HG03066 (cell line): ENCODE data around the gene FAM13C.

Experiments used
- ATAC-seq: cut with Tn5 transposase; IDR thresholded peaks from one replicate; pipeline ENCODE4 v1.9.1; 2021; ENCODE audit warnings: low read depth; ENCODE audit not compliant: unreplicated experiment

FAM13C gene

DNA sequence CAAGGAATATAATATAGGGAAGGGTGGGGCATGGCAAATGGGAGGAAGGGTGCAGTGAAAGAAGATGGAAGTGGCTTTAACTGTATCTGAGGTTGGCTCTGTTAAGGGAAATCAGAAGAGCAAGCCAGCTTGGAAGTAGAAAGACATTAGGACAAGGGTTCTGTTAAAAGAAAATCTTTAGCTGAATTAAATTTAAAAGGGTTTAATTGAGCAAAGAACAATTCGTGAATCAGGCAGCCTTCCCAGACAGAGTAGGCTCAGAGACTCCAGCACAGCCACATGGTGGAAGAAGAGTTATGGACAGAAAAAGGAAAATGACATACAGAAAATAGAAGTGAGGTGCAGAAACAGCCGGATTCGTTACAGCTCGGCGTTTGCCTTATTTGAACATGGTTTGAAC lies 42.0 kb downstream of the FAM13C start:
- no peak for ATAC-seq

DNA sequence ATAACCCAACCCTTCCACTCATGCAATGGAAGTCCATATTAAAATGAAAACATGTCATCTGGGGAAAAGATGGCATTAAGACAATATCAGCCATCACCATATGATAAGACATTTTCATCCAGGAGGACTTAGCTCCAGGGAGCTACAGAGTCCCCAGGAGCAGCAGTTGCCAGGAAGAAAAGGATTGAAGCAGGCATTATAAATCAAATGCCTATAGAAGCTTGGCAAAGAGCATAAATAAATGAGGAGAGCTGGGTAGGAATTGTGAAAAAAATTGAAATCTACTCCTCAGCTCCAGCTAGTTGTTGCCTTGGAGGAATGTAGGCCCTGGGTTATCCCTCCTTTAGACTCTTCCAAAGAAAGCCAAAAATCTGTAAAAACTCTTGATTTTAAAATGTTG lies 42.5 kb downstream of the FAM13C start:
- no peak for ATAC-seq

DNA sequence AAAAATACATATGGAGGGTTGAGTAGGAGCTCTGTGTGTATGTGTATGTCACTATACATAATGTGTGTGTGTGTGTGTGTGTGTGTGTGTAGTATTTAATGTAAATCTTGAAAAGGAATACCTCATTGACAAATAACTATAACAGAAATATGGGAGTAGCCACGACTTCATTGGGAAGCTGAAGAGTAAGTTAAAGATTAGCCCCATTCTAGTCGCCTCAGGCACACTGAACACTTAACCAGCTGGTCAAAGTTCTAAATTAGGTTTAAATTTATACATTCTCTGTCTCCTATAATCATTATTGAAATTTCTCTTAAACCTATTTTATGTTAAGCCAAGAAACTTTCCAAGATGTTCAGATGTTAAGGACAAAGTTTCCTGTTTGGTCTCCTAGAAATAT lies 45.3 kb downstream of the FAM13C start:
- ATAC-seq, result no peak

DNA sequence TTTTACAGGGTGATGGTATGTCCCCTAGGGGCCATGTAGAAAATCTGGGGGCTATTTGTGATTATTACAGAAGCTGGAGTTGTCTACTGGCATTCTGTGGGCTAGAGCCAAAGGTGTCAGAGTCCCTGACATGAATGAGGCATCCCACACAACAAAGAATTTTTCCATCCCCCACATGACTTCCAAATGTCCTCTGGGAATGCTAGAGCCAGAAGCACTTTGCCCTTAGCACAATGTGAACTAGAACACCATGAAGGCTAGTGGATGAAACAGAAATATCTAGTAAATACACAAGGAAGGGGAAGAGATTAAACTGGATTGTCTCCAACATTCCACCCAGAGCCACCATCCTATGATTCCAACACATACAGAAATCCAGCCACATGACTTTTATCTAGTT lies 46.9 kb downstream of the FAM13C start:
- no peak for ATAC-seq

DNA sequence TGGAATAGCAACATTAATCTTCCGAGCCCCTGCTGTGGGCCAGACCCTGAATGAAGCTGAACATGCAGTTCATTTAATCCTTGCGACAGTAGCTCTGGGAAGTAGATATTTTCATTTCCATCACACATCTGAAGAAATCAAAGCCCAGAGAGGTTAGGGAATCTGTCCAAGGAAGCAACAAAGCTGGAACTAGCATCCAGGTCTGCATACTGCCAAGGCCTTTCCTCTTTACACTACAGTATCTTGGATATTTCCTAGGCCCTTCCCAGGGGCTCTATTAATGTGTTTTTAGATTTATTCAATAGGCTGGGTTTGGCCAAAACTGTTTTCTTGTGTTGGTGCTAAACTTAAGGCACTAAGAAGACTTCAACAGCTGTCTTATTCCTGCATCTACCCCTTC lies 48.1 kb downstream of the FAM13C start:
- no peak for ATAC-seq

DNA sequence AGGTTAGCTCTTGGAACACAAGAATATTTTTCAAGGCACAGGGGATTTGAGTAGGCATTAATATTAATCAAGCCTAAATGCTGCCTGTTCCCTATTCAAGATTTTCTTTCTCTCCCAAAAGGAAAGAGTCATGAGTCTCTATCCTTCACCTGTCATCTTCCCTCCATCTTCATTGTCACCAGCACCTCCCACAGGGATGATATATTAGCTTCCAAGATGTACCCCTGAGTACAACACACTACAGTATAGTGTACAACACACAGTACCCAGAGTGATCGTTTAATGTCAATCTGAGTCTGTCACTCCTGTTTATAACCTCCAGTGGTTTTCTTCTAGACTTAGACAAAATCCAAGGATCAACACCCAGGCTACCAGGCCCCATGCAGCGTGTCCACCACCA lies 50.1 kb downstream of the FAM13C start:
- ATAC-seq, result no peak

DNA sequence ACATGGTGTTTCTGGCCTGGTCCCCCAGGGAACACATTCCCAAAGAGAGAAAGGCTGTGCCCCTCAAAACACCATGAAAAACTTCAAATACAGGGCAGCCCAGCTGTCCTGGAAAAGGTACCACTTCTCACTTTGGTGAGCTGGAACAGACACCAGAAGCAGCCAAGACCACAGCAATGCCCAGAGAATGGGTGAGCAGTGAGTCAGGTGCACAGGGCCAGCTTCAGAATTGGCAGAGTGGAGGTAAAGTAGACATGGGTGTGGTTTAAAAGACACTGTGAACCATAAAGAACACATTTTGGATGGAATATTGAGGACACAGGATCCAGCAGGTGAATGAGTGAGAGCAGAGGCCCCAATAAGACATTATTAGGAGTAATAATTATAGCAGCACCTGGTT lies 51.3 kb downstream of the FAM13C start:
- ATAC-seq, result no peak

DNA sequence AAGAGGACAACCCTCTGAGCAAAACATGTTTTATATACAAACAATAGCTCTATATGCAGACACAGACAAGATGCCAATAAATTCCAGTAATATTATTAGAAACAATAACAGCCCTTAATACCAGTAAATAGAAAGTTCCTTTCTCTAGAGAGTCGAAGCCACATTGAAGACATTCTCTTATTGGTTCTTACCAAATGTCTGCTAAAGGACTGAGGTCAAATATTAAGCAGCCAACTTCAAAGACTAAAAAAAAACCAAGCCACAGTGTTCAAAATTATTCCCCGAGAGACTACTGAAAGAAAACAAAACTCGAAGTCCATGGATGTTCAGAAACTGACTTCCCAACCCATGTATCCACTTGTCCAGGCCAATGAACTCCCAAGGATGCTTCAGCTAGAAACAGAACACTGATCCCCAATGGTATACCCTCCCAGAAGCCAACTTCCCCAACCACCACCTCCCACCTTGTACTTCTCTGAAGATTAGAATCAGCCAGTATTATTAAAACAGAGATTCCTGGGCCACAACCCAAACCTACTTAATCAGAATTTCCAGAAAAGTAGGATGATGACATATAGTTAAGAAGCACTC lies 51.9 kb downstream of the FAM13C start:
- no peak for ATAC-seq

DNA sequence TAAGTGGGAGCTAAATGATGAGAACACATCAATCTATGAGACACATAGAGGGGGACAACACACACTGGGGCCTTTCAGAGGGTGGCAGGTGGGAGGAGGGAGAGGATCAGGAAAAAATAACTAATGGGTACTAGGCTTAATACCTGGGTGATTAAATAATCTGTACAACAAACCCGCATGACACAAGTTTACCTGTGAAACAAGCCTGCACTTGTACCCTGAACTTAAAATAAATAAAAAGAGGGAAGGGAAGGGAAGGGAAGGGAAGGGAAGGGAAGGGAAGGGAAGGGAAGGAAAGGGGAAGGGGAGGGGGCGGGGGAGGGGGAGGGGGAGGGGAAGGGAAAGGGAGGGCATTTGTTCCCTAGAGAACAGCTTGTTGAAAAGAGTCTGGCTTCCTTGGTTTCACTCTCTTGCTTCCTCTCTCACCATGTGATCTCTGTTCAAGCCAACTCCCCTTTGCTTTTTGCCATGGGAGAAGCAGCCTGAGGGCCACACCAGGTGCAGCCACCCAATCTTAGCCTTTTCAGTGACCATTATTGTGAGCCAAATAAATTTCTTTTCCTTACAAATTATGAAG lies 57.7 kb downstream of the FAM13C start:
- no peak for ATAC-seq

DNA sequence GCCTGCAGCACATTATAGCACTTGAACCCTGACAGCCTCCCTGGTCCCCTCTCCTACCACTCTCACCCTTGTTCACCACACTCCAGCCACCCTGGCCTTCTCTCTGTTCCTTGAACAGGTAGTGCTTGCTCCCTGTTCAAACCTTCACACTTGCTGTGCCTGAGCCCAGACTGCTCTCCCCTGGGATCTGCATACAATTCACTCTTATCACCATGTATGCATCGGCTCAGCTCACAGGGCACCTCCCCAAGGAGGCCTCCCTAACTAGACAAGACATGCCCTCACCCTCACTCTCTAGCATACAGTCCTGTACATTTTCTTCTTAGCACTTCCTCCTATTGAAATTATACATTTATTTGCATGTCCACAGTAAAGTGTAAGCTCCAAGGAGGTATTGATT lies 59.3 kb downstream of the FAM13C start:
- no peak for ATAC-seq

DNA sequence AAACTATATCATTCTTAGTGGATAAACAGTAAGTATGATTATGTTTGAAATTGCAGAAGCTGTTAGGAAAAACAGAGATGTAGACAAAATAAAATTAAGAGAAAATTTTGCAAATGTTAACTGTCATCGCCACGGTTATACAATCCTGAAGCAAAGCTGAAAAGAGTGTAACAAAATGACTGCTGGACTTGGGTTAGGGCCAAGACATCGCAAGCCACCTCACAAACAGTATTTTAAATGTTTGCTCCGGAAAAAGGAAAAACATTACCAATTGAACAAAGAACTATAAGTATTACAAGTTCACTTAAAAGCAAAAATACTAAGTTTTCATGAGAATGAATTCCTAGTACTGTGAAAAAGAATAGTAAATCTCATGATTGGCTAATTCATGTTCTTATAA lies 60.0 kb downstream of the FAM13C start:
- no peak for ATAC-seq

DNA sequence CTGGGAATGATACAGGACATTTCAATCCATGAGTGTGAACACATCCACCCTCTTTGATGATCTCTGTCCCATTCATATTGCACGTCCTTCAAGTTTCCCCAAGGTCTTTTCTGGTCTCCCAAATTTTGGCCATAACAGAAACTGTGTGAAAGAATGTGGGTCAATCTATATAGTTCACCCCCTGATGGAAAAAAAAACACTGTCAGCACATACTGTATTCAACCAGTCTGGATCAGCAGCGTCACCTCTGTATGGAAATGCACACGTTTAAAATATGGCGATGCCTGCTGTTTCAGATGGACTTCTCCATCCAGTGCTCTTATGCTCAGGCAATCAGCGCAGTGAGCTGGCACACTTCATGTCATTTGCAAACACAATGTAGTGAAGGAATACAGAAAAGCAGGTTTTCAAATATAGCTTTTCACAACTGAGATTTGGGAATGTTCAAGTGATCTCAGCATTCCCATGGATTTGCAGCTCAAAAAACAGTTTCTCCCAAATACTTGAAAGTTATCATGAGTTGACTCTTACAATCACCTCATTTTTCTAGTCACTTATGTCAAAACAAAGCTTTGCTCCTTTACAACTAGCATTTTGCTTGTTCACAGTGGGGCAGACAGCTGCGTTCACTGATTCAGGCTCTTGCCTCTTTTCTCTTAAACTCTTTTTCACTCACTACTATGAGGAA lies 61.1 kb downstream of the FAM13C start:
- ATAC-seq, result no peak

DNA sequence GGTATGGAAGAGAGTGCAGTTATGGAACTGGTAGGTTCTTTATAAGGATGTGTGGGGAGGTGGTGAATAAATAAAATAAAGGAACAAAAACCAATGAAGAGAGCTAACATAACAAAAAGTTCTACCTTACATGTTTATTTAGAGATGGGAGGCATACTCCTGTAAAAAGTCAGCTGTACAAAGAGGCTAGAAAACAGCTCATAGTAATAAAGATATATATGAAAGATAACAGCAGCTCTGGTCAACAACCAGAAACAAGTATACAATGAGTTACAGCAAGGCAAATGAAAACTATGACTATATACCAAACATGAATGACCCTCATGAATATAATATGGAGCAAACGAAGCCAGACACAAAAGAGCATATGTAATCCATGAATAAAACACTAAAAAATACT lies 62.0 kb downstream of the FAM13C start:
- no peak for ATAC-seq

DNA sequence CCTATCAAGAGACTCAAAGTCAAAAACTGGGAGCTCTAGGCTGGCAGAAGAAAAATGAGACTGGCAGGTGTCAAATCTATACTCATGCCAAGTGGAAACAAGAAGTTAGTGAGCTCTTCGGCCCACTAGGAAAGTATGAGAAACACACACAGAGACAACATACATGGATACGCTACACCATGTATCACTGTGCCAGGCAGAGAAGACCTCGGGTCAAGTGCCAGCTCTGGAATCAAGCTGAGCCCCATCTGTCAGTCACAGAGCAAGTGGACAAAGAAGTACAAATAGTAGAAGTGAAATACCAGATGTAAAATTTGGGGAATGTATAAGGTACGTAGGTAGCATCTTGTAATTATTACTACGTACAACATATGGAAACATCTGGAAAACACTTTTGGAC lies 62.4 kb downstream of the FAM13C start:
- no peak for ATAC-seq

DNA sequence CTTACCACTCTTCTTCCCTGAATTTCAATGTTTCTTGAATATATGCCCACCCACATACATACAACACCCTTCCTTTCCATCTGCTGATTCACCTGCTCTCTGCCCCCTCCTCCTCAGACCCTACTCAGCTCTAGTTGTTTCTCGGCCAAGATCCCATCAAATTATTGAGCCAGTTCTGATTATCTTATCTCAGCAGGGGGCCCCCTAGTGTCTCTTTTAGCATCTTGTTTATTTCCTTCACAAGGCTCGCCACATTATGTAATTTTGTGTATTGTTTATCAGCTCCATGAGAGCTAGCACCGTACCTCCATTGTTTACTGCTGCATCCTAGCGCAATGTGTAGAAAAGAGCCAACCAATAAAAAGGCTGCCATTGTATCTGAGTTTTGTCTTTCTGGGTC lies 71.9 kb downstream of the FAM13C start:
- ATAC-seq, result no peak

DNA sequence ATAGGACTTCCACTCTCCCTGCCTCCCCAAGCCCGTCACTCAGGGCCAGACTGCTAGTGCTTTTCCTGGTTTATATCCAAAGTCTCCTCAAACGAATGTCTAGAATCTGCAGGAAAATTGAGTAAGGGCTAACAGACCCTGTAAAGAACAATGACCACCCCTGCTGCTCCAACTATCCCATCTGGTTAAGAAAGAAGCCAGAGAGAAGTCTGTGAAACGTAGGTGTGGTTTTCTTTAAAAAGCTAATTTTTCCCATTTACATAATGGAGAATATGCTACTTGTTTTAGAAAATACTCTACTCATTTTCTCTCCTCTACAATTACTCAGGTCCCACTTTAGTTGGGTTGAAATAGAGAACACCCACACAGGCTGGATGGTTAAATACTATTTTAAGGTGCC lies 72.5 kb downstream of the FAM13C start:
- ATAC-seq, result no peak

DNA sequence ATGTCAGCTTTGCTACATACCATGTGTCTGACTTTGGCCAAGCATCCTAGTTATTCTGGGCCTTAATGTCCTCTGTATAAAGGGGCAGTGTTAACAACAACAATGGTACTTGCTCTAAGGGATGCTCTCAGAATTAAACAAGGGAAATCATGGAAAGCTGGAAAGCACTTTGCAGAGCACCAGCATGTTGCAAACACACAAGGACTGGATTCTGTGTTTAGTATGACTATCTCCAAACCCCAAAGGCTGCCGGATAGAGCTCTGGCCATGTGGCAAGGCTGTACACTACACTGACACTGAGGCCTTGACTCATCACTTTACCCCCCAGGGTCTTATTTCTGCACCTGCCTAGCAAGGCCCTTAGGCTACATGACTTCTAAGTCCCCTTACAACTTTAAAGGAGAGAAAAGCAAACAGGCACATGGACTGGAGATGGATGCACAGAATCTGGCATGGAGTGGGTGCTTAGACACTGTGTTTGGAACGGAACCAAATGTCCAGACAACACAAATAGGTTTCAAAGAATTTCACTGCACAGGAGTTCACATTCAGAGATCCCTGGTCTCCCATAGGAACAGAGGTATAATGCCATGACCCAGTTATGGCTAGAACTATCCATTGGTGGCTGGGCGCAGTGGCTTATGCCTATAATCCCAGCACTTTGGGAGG lies 74.6 kb downstream of the FAM13C start:
- ATAC-seq, result no peak

DNA sequence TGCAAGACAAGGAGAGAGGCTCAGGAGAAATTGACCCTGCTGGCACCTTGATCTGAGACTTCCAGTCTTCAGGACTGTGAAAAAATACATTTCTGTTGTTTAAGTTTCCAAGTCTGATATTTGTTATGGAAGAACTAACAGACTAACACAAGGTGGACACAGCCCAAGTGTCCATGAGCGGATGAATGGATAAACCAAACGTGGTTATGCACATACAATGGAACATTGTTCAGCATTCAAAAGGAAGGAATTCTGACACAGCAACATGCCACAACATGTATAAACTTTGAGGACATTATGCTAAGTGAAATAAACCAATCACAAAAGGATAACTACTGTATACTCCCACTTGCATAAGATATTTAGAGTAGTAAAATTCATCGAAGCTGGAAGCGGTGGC lies 76.5 kb downstream of the FAM13C start:
- ATAC-seq, result no peak

DNA sequence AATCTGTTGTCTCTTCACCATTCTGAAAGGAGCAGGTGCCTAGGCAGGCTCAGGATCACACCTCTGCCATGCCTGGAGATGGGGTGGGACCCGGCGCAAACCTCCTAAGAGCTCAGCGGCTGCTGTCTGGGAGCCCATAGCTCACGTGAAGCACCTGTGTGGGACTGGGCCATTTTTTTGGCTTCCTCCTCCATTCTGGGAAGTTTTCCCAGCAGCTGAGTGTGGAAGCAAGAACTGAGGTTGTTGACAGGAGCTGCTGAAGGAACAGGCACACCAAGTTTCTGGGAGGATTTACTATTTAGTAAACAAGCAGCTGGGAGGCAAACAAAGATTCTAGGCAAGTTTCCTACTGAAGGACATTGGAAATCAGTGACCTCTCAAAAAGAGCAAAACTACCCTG lies 77.3 kb downstream of the FAM13C start:
- no peak for ATAC-seq

DNA sequence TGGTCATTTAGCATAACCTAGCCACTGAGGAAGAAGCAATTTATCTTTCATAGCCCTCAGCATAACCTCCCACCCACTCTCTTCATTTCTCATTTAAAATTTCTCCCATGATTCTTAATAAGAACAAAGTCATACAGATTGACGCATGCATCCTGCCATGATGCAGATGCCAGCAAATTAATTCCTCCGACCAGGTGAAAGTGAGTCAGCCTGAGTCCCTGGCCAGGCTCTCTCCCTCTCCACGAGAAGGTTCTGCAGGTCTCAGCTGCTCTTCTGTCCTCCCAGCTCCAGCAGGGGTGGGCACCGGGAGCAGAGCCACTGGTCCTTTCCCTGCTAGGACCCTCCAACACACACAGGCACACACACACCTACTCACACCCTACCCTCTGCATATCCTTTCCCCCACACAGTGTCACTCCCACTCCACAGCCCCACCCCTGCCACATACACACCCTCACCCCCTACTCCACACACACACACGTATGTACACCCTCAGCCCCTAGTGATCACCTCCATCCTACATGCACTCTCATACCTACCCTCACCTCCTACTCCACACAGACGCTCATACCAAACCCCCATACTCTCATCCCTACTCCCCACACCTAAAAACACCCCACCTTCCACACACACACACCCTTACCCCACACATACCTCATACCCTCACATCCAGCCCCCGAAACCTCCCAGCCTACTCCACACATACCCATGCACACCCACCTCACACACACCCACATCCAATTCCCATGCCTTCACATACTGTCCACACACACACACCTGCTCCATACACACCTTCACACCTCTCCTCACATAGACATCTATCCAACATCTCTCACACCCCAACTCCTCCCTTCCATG lies 78.0 kb downstream of the FAM13C start:
- no peak for ATAC-seq
